Mucosa of descending colon (tissue), 3 donors: ENCODE measurements around the gene TRMT61B. TPM values are rescaled to one million over a fixed set of nuclear protein-coding genes. Genes with fewer than 3 reads are reported as not detected.

Experiments used
- ATAC-seq: fragments of 200-7000 bp; cut with Tn5 transposase; one replicate; pipeline ENCODE4 v1.9.1; 2020; ENCODE audit warnings: mild to moderate bottlenecking, moderate library complexity
- DNase-seq, 3 donors: peaks; one replicate each; pipeline ENCODE4 v3.0.0-alpha.2; 2020
- H3K36me3 ChIP-seq: fragments of 200-600 bp; one replicate; pipeline ENCODE4 v1.8.0; 2021; ENCODE audit warnings: low read depth, mild to moderate bottlenecking
- H3K4me1 ChIP-seq: fragments of 200-600 bp; one replicate; pipeline ENCODE4 v1.8.0; 2021; ENCODE audit warnings: low read depth, mild to moderate bottlenecking
- H3K4me3 ChIP-seq: fragments of 200-600 bp; one replicate; pipeline ENCODE4 v1.8.0; 2021; ENCODE audit warnings: mild to moderate bottlenecking
- H3K9me3 ChIP-seq: fragments of 200-600 bp; one replicate; pipeline ENCODE4 v1.8.0; 2021; ENCODE audit warnings: mild to moderate bottlenecking
- intact Hi-C, 2 donors: fragments of 100-400 bp; cut with DNase I in 1 of 2; cut with micrococcal nuclease in 1 of 2; formaldehyde crosslinking; loops; one replicate each; pipeline versions ENCODE4 v1.11.0 to v1.11.1; 2022; cut with DNase I, micrococcal nuclease
- total RNA-seq, 3 donors: library from RNA; stranded (reverse); fragmentation: NEBNext Ultra II Directional in 2 of 3; extraction: Animal tissue kit (Norgen Biotek cat#: 25700) in 2 of 3; gene quantifications; one replicate each; pipeline versions ENCODE4 v1.2.1 to v1.2.4, GENCODE V29; 2021 to 2023
- TF ChIP-seq, protein P1 (sequence below): fragments of 200-600 bp; IDR thresholded peaks from one replicate; pipeline ENCODE4 v1.8.0; 2022; ENCODE audit warnings: antibody characterized with exemption, mild to moderate bottlenecking
- donor health status: DM: no; HTN: no; CAD: no; lungs with moderate emphysema.
- donor health status: DM: no; HTN: no; CAD: no.
- donor health status: DM: no; HTN: yes; CAD: no.

TRMT61B gene
- total RNA-seq, 3 donors from 2014 or later, result 9.4 to 12.4 (median 9.6) TPM

GRCh38 chr2:28821295-28821958 is 48.7 kb downstream of the TRMT61B start:
- TF ChIP-seq, protein P1, sequence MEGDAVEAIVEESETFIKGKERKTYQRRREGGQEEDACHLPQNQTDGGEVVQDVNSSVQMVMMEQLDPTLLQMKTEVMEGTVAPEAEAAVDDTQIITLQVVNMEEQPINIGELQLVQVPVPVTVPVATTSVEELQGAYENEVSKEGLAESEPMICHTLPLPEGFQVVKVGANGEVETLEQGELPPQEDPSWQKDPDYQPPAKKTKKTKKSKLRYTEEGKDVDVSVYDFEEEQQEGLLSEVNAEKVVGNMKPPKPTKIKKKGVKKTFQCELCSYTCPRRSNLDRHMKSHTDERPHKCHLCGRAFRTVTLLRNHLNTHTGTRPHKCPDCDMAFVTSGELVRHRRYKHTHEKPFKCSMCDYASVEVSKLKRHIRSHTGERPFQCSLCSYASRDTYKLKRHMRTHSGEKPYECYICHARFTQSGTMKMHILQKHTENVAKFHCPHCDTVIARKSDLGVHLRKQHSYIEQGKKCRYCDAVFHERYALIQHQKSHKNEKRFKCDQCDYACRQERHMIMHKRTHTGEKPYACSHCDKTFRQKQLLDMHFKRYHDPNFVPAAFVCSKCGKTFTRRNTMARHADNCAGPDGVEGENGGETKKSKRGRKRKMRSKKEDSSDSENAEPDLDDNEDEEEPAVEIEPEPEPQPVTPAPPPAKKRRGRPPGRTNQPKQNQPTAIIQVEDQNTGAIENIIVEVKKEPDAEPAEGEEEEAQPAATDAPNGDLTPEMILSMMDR, result peak; percentile 47
- Histone ChIP-seq H3K9me3 (no peaks in the 10 kb centered on the region), H3K4me1 (no peaks in the 10 kb centered on the region), H3K36me3 (no peaks in the 10 kb centered on the region), H3K4me3 (no peak overlapping the region)
- intact Hi-C loops, result no loop called here
- DNase-seq (peak in 1 of 3 donors; percentile 84), ATAC-seq (peak; percentile 93)

GRCh38 chr2:28818053-28818452 is 52.1 kb downstream of the TRMT61B start:
- Histone ChIP-seq H3K4me1 (no peaks in the 10 kb centered on the region), H3K4me3 (no peak overlapping the region), H3K36me3 (no peaks in the 10 kb centered on the region), H3K9me3 (no peaks in the 10 kb centered on the region)
- intact Hi-C loops, result no loop called here
- DNase-seq (no peak), ATAC-seq (no peak)
- TF ChIP-seq, protein P1, result no peak

GRCh38 chr2:28810384-28811285 is 59.5 kb downstream of the TRMT61B start, which contains the start of gene SPDYA:
TSS of gene SPDYA (plus strand) at chr2:28810834. CDS start at chr2:28816015, 5,181 bp downstream.
- Histone ChIP-seq H3K4me1 (peaks cover 13% of the 10 kb centered on the region), H3K9me3 (no peaks in the 10 kb centered on the region), H3K36me3 (no peaks in the 10 kb centered on the region), H3K4me3 (no peak within 1 kb of the TSS)
- intact Hi-C loops, result no loop called here
- peak; percentile 73 to 85 (median 75) for DNase-seq
- TF ChIP-seq, protein P1, result no peak
- peak; percentile 95 for ATAC-seq

- H3K36me3 ChIP-seq, result no peaks in the 10 kb centered on the region
- H3K4me1 ChIP-seq, result peaks cover 13% of the 10 kb centered on the region
- intact Hi-C loops, result no loop called here
- no peak overlapping the region for H3K4me3 ChIP-seq
- ATAC-seq (peak; percentile 21), DNase-seq (peak in 2 of 3 donors; percentile 10 to 38)
- H3K9me3 ChIP-seq, result no peaks in the 10 kb centered on the region
- TF ChIP-seq, protein P1, result no peak
Observed at GRCh38 chr2:28809927-28810326, 60.2 kb downstream of the TRMT61B start.

GRCh38 chr2:28802975-28803429 is 67.1 kb downstream of the TRMT61B start:
- Histone ChIP-seq H3K36me3 (no peaks in the 10 kb centered on the region), H3K4me1 (no peaks in the 10 kb centered on the region), H3K4me3 (no peak overlapping the region), H3K9me3 (no peaks in the 10 kb centered on the region)
- DNase-seq, result no peak
- intact Hi-C loops, result no loop called here
- ATAC-seq, result no peak
- TF ChIP-seq, protein P1, result no peak
